Endothelial cell of umbilical vein (primary cell): ENCODE results near the gene ZSCAN20. TPM values are rescaled to one million over a fixed set of nuclear protein-coding genes. Genes with fewer than 3 reads are reported as not detected.

Experiments
- BruUV-seq: library from RNA; stranded (reverse); fragments of 400-500 nt; replicated peaks from 2 replicates; lab custom pipeline; 2021; lab: Mats Ljungman, UMichigan
- CTCF ChIA-PET: fragments of 300-600, 350-600 bp; sonication (Branson Sonifier 250); formaldehyde crosslinking; loops from one replicate; lab custom pipeline; 2021; ENCODE audit warnings: antibody characterized with exemption, inconsistent platforms; lab: Charles Lee
- POLR2A ChIA-PET: fragments of 300-600, 350-600 bp; sonication (Branson Sonifier 250); formaldehyde crosslinking; loops from one replicate; lab custom pipeline; 2021; ENCODE audit warnings: antibody characterized with exemption, inconsistent platforms; lab: Charles Lee
- DNase-seq: peaks from one replicate; pipeline ENCODE4 v3.0.0-alpha.2; 2011; ENCODE audit warnings: low read depth, low spot score
- FAIRE-seq: peaks from 2 replicates; lab custom pipeline; 2011; peaks lifted over from hg19 to GRCh38; lab: Jason Lieb, UNC
- H2AFZ ChIP-seq: 2 replicates; pipeline ENCODE4 v1.6.0; 2012; ENCODE audit warnings: low read depth, low read length, control low read depth, inconsistent platforms
- H3K27ac ChIP-seq: 2 replicates; pipeline ENCODE4 v1.5.1; 2011; ENCODE audit warnings: low read depth, mild to moderate bottlenecking, control low read depth, low read length, moderate library complexity; ENCODE audit not compliant: insufficient read depth
- H3K27me3 ChIP-seq, 2 experiments: 2 replicates each; pipeline versions ENCODE4 v1.6.0 to v1.6.1; 2011; ENCODE audit warnings: low read length in 2 of 2, mixed read lengths in 1 of 2; ENCODE audit not compliant: control insufficient read depth in 2 of 2, insufficient read depth in 2 of 2
- H3K36me3 ChIP-seq, 2 experiments: 2 replicates in 1 of 2; 3 replicates in 1 of 2; pipeline ENCODE4 v1.5.1; 2011; ENCODE audit warnings: low read length in 2 of 2, mild to moderate bottlenecking in 1 of 2, moderate library complexity in 1 of 2; ENCODE audit not compliant: control insufficient read depth in 2 of 2, insufficient read depth in 2 of 2; ENCODE audit errors: extremely low read depth in 1 of 2
- H3K4me1 ChIP-seq: 3 replicates; pipeline ENCODE4 v1.5.1; 2011; ENCODE audit warnings: mild to moderate bottlenecking, low read length; ENCODE audit not compliant: control insufficient read depth, insufficient read depth; ENCODE audit errors: extremely low read depth
- H3K4me2 ChIP-seq: 2 replicates; pipeline ENCODE4 v1.6.1; 2011; ENCODE audit warnings: low read length, control low read depth, mixed read lengths; ENCODE audit not compliant: insufficient read depth
- H3K4me3 ChIP-seq, 3 experiments: fragments of 200-600 bp in 1 of 3; sonication (generic), shearing (Covaris generic) in 1 of 3; replicated peaks in 1 of 3; 2 replicates each; pipeline ENCODE4 v1.5.1; 2011 to 2016; ENCODE audit warnings: control low read depth in 3 of 3, low read length in 3 of 3, mild to moderate bottlenecking in 2 of 3, inconsistent platforms in 1 of 3, low read depth in 1 of 3, moderate library complexity in 1 of 3; ENCODE audit not compliant: insufficient read depth in 1 of 3
- H3K79me2 ChIP-seq: 2 replicates; pipeline ENCODE4 v1.6.0; 2012; ENCODE audit warnings: low read length, inconsistent platforms; ENCODE audit not compliant: control insufficient read depth, insufficient read depth
- H3K9ac ChIP-seq: replicated peaks from 2 replicates; pipeline ENCODE3; 2011; ENCODE audit warnings: low read length, control low read depth; ENCODE audit not compliant: insufficient read depth; ENCODE audit errors: extremely low read depth
- H3K9me1 ChIP-seq: replicated peaks from 3 replicates; pipeline ENCODE4 v1.6.0; 2011; ENCODE audit warnings: mild to moderate bottlenecking, low read length; ENCODE audit not compliant: control insufficient read depth, insufficient read depth; ENCODE audit errors: extremely low read depth
- H3K9me3 ChIP-seq: replicated peaks from 2 replicates; pipeline ENCODE4 v1.5.1; 2012; ENCODE audit warnings: low read length, inconsistent platforms; ENCODE audit not compliant: control insufficient read depth, insufficient read depth
- H4K20me1 ChIP-seq: replicated peaks from 2 replicates; pipeline ENCODE3; 2011; ENCODE audit warnings: mild to moderate bottlenecking, low read length; ENCODE audit not compliant: control insufficient read depth, insufficient read depth; ENCODE audit errors: extremely low read depth
- EZH2 ChIP-seq: IDR thresholded peaks from 2 replicates; pipeline ENCODE4 v1.6.1; 2012; ENCODE audit warnings: borderline replicate concordance, low read depth, mild to moderate bottlenecking, moderate library complexity, low read length, inconsistent platforms; ENCODE audit not compliant: severe bottlenecking
- GATA2 ChIP-seq: IDR thresholded peaks from 2 replicates; pipeline ENCODE4 v1.7.0; 2011; ENCODE audit warnings: low read depth, mild to moderate bottlenecking, moderate library complexity, mixed read lengths, low read length; ENCODE audit not compliant: insufficient read length, insufficient read depth
- JUN ChIP-seq: IDR thresholded peaks from 2 replicates; pipeline ENCODE4 v1.6.1; 2011; ENCODE audit warnings: borderline replicate concordance, low read depth; ENCODE audit not compliant: insufficient read length, insufficient read depth
- MAX ChIP-seq: IDR thresholded peaks from 2 replicates; pipeline ENCODE4 v1.6.1; 2011; ENCODE audit not compliant: insufficient read depth, insufficient read length
- MYC ChIP-seq: IDR thresholded peaks from one replicate; pipeline ENCODE4 v1.6.1; 2011; ENCODE audit warnings: mild to moderate bottlenecking, low read depth, low read length
- POLR2A ChIP-seq: IDR thresholded peaks from 2 replicates; pipeline ENCODE4 v1.6.1; 2012; ENCODE audit warnings: low read depth, mild to moderate bottlenecking, control low read depth, low read length
- POLR2AphosphoS5 ChIP-seq: IDR thresholded peaks from 2 replicates; pipeline ENCODE4 v1.6.1; 2012; ENCODE audit warnings: low read depth, mild to moderate bottlenecking, control low read depth, low read length, moderate library complexity; ENCODE audit not compliant: insufficient read depth
- dilution Hi-C: fragments of 300-500 bp; cut with MboI; formaldehyde crosslinking; loops from one replicate; pipeline ENCODE4 v1.15.0; 2019; ENCODE audit warnings: low sequenced_read_pairs; ENCODE audit not compliant: extremely low pct_ligation_motif_present
- intact Hi-C: fragments of 100-400 bp; cut with micrococcal nuclease; formaldehyde crosslinking; loops from one replicate; pipeline ENCODE4 v1.10.0; 2022
- polyA plus RNA-seq, 4 experiments: library from polyadenylated mRNA; depleted of rRNA in 3 of 4; stranded (reverse) in 3 of 4; unstranded in 1 of 4; fragments of >200 nt; gene quantifications; 2 replicates each; pipeline versions ENCODE4 v1.2.1 to v1.2.3, GENCODE V29; 2011 to 2012; ENCODE audit warnings: missing spikeins in 1 of 4
- total RNA-seq: library from RNA; stranded (reverse); gene quantifications from 2 replicates; pipeline ENCODE4 v1.2.3, GENCODE V29; 2021

ZSCAN20 gene
- total and polyA plus RNA-seq, 2 donors (not counting 3 experiments of a cell fraction or from before 2014, with no cell fraction given), result 1.2 to 5.8 TPM

DNA sequence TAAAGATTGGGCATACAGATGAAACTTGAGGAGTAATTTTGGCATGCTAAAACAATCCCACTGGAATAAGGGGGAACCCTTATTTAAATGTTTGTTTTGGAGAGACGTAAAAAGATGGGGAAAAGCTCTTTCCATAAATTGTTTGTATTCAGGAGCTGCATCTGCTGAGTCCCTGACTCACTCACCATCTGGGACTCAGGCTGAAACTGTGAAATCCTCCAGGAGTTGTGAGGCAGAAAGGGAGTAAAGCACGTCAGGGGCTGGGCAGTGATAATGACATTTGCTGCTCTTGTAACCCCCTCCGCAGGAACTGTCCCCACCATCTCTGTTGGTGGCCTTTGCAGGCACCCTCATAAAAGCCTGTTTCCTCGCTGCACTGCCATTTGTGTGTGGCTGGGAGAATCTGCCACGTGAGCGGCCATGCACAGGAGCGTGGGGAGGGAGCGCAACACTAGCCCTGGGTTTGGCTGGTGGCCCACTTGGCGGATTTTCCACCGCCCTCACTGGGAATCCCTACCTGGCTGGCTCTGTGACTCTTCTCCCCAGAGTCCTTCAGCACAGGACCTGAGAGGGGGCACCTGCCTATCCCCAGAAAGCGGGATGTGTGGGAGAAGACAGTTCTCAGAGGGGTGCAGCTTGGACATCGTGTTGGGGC is 45.3 kb downstream of the ZSCAN20 start:
- Histone ChIP-seq H3K9me3 (no peaks in the 10 kb centered on the region), H4K20me1 (no peaks in the 10 kb centered on the region), H3K4me3 (no peak overlapping the region), H3K27ac (no peak overlapping the region), H3K4me1 (no peaks in the 10 kb centered on the region), H3K27me3 (no peaks in the 10 kb centered on the region), H2AFZ (no peak overlapping the region), H3K36me3 (no peaks in the 10 kb centered on the region), H3K4me2 (no peak overlapping the region), H3K9ac (no peak overlapping the region), H3K9me1 (no peaks in the 10 kb centered on the region), H3K79me2 (no peaks in the 10 kb centered on the region)
- intact Hi-C loops, result no loop called here
- FAIRE-seq (no peak), DNase-seq (no peak)
- ChIA-PET POLR2A (no interaction called here), CTCF (no interaction called here)
- dilution Hi-C loops, result no loop called here
- BruUV-seq, result no TSS peak
- no peak for TF ChIP-seq POLR2A
- no peak for TF ChIP-seq EZH2
- no peak for TF ChIP-seq MYC
- TF ChIP-seq JUN, result no peak

- BruUV-seq, result no TSS peak
- ChIA-PET POLR2A (no interaction called here), CTCF (no interaction called here)
- Histone ChIP-seq H3K9ac (no peak overlapping the region), H3K27me3 (no peaks in the 10 kb centered on the region), H3K79me2 (no peaks in the 10 kb centered on the region), H3K4me1 (no peaks in the 10 kb centered on the region), H3K36me3 (no peaks in the 10 kb centered on the region), H3K9me1 (no peaks in the 10 kb centered on the region), H2AFZ (no peak overlapping the region), H4K20me1 (no peaks in the 10 kb centered on the region), H3K4me2 (no peak overlapping the region), H3K27ac (no peak overlapping the region), H3K9me3 (no peaks in the 10 kb centered on the region), H3K4me3 (no peak overlapping the region)
- no peak for FAIRE-seq
- intact Hi-C loops, result no loop called here
- dilution Hi-C loops, result no loop called here
- no peak for DNase-seq
- TF ChIP-seq POLR2A (no peak), GATA2 (no peak), POLR2AphosphoS5 (no peak), EZH2 (no peak), MAX (no peak), MYC (no peak)
Observed at GRCh38 chr1:33519240-33519884, 46.9 kb downstream of the ZSCAN20 start.
